Stimulated activated CD4-positive, alpha-beta T cell treated with anti-CD3 and anti-CD28 coated beads, Interleukin-1b, Interleukin-23, amount 100 ng/mL, for 24 hours (primary cell): Measurements from ENCODE around the gene SMIM29.

Experiments
- DNase-seq, 4 experiments: peaks; one replicate each; pipeline ENCODE4 v3.0.0-alpha.2; 2020; ENCODE audit warnings: low read depth in 4 of 4, low spot score in 1 of 4

The SMIM29 gene

GRCh38 chr6:34227761-34228421 is 20.9 kb downstream of the SMIM29 start:
- no peak for DNase-seq

DNA sequence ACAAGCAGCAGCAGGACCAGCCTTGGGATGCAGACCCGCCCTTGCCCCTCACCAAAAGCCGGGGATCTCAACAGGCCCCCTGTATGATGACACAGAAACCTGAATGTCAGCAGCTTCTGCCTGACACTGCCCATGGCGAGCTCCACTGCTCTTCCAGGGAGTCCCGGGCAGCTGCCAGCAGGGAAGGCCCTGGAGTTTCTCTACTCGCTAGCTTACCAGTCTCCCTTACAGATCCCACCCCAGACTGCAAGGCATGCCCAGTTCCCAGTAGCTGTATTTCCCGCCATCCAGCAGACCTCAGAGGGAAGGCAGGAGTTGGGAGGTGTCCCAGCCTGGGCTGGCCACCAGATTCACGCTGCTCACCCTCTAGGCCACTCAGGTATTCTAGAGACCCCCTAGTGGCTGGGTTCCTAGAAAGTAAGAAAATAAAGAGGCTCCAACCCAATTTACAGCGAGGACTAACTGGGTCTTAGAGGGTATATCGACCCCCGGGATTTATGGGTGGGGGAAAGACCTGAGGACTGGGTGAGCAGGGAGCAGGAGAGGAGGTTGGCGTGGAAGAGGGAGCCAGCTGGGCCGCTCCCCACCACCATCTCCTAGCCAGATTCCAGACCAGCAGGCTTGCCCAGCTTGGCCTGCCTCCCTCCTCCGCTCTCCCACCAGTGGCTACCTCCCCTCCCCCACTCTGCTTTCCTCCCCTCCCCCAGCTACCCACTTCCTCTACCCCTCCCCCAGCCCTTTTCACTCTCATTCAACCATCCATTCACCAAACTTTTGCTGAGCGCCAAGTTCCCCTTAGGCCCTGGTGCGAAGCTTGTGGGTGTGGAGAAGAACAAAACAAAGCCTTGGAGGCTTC is 21.8 kb downstream of the SMIM29 start:
- no peak for DNase-seq

- DNase-seq, result no peak
These were observed 22.7 kb downstream of the SMIM29 start for GRCh38 chr6:34226066-34226465.

GRCh38 chr6:34225551-34225950 is 23.3 kb downstream of the SMIM29 start:
- DNase-seq, result no peak

DNA sequence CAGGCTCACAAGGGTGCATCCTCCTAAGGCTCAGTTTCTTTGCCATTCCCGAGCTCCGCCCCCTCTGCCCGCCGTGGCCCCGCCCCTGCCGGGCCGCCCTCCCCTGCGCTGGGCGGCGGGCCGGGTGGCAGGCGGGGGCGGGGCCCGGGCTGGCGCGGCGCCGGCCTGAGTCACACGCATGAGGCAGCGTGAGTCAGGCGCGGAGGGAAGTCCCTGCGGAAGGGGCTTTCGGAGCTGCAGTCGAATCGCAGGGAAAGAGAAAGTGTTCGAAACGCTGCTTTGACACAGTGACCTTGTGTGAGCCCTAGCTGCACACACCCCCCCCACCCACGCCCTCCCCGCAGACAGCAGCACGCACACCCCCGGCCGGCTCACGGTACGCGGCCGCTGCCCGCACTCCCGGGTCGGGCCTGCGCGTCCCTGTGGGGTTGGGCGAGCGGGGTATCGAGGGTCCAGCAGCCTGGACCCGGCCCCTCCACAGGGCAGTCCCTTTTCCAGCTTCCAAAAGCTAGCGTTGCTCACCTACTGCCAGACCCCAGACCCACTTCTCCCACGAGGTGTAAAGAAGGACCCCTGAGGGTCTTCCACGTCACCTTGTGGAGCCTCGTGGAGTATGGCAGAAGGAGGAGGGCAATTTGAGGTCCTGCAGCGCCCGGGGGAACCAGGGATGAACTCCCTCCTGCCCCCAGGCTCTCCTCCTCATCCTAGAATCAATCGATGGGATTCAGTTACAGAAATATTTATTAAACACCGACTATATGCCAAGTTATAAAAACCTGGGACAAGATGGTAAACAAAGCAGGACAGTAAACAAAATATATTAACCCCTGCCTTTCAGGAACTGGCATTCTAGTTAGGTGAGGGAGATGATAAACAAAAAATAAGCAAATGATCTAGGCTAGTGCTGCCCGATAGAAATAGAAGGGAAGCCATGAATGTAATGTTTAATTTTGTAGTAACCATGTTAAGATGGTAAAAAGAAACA is 24.6 kb downstream of the SMIM29 start:
- DNase-seq, result peak; percentile 80 to 92 (median 91)

DNA sequence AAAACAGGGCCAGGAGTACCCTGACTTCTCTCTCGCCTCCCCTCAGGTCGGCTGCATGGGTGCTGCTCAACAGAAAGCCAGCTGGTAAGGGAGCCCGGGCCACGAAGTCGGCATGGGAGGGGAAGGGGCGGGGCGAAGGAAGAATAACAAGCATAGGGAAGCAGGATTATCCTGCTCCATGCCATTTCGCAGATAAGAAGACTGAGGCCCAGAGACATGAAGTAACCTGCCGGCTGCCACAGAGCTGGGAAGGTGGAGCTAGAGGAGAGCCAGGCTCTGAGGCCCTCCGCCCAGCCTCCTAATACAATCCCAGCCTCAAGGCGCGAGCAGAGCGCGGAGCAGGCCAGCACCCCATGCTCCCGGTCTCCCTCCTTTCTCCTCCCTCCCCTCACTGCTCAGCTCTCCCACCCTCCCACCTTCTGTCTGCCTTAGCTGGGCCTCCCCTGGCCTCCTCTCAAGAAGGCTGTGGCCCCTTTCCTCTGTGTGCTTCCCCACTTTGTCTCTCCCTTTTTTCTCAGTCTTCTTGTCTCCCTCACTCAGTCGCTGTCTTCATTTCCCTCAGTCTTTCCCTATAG is 25.3 kb downstream of the SMIM29 start:
- DNase-seq, result no peak

- DNase-seq, result no peak
These were observed 30.1 kb downstream of the SMIM29 start for GRCh38 chr6:34218691-34219090.

- no peak for DNase-seq
These were observed 35.0 kb downstream of the SMIM29 start for GRCh38 chr6:34213772-34214171.

- DNase-seq, result no peak
These were observed 40.9 kb downstream of the SMIM29 start for GRCh38 chr6:34207695-34208443.

- DNase-seq, result no peak
These were observed 42.1 kb downstream of the SMIM29 start for GRCh38 chr6:34206726-34207125.

DNA sequence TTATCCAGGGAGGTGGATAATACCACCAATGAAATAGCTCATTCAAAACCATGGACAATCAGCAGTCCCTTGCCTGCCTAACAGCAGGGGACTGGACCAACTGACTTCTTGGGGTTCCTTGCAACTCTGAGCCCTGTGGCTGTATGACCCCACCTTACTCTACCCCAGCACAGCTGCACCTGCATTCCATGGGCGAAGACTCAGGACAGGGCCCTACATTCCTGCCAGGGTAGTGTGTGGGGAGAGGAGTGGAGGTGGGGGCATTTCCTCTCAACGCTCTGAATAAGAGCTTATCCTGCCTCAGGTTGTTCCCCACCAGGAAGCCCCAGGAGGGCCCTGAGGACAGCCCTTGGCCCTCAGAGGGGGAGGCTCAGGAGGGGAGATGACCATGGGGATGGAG is 42.9 kb downstream of the SMIM29 start:
- no peak for DNase-seq

GRCh38 chr6:34205466-34205865 is 43.3 kb downstream of the SMIM29 start:
- no peak for DNase-seq

DNA sequence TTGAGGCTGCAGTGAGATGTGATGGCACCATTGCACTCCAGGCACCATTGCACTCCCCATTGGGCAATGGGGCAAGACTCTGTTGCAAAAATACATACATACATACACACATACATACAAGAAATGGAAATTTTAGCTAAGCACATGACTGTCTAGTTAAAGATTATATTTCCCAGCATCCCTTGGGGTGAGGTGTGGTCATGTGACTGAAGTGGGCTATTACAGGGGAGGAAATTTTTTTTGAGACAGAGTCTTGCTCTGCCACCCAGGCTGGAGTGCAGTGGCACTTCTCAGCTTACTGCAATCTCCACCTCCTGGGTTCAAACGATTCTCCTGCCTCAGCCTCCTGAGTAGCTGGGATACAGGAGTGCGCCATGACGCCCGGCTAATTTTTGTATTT is 44.1 kb downstream of the SMIM29 start:
- DNase-seq, result no peak

DNA sequence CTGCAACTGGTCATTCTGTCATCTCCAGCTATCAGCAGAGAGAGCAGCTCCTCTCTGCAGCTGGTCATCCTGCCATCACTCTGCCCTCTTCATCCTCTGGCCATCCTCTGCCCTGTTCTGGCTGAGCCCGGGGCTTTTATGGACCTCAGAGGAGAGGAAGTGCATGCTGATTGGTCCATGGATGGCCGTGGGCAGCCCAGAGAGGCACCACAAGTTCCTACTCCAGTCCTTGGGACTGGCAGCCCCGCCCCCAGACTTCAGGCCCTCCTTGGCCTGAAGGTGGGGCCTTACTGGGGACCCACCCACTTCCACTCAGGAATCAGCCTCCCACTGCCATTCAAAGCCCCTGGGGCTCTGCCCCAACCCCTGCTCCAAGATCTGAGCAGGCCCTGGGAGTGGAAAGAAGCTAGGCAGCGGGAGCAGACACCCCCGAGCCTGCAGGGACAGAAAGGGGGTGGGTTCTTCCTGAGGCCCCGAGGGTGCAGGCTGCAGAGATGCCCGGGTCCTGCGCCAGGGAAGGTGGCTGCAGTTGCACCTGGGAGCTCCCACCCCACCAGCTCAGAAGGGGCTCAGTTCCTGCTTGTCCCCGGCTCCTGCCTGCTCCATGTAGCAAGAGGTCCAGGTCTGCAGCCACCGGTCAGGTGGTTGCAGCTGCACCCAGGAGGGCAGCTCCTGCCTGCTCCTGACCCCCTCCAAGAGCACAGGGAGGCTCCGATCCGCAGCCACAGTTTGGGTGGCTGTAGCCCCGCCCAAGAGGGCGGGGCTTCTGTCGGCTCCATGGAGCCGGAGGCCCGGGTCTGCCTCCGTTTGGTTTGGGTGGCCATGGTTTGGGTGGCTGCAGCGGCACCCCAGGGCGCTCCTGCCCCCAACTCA is 46.2 kb downstream of the SMIM29 start:
- DNase-seq, result no peak

- DNase-seq, result no peak
These were observed 47.2 kb downstream of the SMIM29 start for GRCh38 chr6:34201455-34202107.

- DNase-seq, result no peak
These were observed 48.4 kb downstream of the SMIM29 start for GRCh38 chr6:34200340-34200971.

- DNase-seq, result no peak
These were observed 52.0 kb downstream of the SMIM29 start for GRCh38 chr6:34196833-34197195.
